ENCODE measurements around the gene NLRP3. TPM values are rescaled to one million over a fixed set of nuclear protein-coding genes. Genes with fewer than 3 reads are reported as not detected.
A peak's percentile ranks its signal among the peaks of the same experiment; 100 is the strongest.

The NLRP3 gene
- total and polyA plus RNA-seq, 9 of the 15 experiments (the other 6 are each of a cell fraction or from before 2014, with no cell fraction given), result not detected

DNA sequence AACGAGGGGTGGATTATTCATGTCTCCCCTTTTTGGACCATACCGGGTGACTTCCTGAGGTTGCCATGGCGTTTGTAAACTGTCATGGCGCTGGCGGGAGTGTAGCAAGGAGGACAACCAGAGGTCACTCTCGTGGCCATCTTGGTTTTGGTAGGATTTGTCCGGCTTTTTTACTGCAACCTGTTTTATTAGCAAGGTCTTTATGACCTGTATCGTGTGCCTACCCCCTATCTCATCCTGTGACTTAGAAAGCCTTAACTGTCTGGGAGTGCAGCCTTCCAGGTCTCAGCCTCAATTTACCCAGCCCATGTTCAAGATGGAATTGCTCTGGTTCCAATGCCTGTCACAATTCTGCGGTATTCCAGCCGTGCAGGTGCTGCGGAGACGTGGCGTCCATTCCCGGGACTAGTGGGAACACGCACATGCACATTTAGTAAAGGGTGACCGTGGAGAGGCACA is 44.1 kb upstream of the NLRP3 start (continued):
- TF ChIP-seq, protein P1, sequence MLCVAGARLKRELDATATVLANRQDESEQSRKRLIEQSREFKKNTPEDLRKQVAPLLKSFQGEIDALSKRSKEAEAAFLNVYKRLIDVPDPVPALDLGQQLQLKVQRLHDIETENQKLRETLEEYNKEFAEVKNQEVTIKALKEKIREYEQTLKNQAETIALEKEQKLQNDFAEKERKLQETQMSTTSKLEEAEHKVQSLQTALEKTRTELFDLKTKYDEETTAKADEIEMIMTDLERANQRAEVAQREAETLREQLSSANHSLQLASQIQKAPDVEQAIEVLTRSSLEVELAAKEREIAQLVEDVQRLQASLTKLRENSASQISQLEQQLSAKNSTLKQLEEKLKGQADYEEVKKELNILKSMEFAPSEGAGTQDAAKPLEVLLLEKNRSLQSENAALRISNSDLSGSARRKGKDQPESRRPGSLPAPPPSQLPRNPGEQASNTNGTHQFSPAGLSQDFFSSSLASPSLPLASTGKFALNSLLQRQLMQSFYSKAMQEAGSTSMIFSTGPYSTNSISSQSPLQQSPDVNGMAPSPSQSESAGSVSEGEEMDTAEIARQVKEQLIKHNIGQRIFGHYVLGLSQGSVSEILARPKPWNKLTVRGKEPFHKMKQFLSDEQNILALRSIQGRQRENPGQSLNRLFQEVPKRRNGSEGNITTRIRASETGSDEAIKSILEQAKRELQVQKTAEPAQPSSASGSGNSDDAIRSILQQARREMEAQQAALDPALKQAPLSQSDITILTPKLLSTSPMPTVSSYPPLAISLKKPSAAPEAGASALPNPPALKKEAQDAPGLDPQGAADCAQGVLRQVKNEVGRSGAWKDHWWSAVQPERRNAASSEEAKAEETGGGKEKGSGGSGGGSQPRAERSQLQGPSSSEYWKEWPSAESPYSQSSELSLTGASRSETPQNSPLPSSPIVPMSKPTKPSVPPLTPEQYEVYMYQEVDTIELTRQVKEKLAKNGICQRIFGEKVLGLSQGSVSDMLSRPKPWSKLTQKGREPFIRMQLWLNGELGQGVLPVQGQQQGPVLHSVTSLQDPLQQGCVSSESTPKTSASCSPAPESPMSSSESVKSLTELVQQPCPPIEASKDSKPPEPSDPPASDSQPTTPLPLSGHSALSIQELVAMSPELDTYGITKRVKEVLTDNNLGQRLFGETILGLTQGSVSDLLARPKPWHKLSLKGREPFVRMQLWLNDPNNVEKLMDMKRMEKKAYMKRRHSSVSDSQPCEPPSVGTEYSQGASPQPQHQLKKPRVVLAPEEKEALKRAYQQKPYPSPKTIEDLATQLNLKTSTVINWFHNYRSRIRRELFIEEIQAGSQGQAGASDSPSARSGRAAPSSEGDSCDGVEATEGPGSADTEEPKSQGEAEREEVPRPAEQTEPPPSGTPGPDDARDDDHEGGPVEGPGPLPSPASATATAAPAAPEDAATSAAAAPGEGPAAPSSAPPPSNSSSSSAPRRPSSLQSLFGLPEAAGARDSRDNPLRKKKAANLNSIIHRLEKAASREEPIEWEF (CRISPR knock-in tag; IDR thresholded peaks at IDR 0.05), result no peak
- peak; percentile 81 for TF ChIP-seq ESRRA (IDR thresholded peaks at IDR 0.05; ENCODE audit: borderline replicate concordance, low read depth)
- TF ChIP-seq ZNF23 (CRISPR knock-in tag; IDR thresholded peaks at IDR 0.05), result no peak
- TF ChIP-seq DACH1 (IDR thresholded peaks at IDR 0.05; ENCODE audit: partially characterized antibody), result no peak
- TF ChIP-seq ZBTB8A (IDR thresholded peaks at IDR 0.05; ENCODE audit: partially characterized antibody), result no peak
- TF ChIP-seq, protein P2, sequence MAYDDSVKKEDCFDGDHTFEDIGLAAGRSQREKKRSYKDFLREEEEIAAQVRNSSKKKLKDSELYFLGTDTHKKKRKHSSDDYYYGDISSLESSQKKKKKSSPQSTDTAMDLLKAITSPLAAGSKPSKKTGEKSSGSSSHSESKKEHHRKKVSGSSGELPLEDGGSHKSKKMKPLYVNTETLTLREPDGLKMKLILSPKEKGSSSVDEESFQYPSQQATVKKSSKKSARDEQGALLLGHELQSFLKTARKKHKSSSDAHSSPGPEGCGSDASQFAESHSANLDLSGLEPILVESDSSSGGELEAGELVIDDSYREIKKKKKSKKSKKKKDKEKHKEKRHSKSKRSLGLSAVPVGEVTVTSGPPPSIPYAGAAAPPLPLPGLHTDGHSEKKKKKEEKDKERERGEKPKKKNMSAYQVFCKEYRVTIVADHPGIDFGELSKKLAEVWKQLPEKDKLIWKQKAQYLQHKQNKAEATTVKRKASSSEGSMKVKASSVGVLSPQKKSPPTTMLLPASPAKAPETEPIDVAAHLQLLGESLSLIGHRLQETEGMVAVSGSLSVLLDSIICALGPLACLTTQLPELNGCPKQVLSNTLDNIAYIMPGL (CRISPR knock-in tag; IDR thresholded peaks at IDR 0.05), result no peak
- TF ChIP-seq, protein P3, sequence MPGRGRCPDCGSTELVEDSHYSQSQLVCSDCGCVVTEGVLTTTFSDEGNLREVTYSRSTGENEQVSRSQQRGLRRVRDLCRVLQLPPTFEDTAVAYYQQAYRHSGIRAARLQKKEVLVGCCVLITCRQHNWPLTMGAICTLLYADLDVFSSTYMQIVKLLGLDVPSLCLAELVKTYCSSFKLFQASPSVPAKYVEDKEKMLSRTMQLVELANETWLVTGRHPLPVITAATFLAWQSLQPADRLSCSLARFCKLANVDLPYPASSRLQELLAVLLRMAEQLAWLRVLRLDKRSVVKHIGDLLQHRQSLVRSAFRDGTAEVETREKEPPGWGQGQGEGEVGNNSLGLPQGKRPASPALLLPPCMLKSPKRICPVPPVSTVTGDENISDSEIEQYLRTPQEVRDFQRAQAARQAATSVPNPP (IDR thresholded peaks at IDR 0.05; ENCODE audit: borderline replicate concordance, insufficient read depth, insufficient read length), result no peak
- no peak for TF ChIP-seq PRMT5 (CRISPR knock-in tag; IDR thresholded peaks at IDR 0.05)
- no peak for TF ChIP-seq ZNF197 (CRISPR knock-in tag; IDR thresholded peaks at IDR 0.05; ENCODE audit: low read depth)
- TF ChIP-seq, protein P4, sequence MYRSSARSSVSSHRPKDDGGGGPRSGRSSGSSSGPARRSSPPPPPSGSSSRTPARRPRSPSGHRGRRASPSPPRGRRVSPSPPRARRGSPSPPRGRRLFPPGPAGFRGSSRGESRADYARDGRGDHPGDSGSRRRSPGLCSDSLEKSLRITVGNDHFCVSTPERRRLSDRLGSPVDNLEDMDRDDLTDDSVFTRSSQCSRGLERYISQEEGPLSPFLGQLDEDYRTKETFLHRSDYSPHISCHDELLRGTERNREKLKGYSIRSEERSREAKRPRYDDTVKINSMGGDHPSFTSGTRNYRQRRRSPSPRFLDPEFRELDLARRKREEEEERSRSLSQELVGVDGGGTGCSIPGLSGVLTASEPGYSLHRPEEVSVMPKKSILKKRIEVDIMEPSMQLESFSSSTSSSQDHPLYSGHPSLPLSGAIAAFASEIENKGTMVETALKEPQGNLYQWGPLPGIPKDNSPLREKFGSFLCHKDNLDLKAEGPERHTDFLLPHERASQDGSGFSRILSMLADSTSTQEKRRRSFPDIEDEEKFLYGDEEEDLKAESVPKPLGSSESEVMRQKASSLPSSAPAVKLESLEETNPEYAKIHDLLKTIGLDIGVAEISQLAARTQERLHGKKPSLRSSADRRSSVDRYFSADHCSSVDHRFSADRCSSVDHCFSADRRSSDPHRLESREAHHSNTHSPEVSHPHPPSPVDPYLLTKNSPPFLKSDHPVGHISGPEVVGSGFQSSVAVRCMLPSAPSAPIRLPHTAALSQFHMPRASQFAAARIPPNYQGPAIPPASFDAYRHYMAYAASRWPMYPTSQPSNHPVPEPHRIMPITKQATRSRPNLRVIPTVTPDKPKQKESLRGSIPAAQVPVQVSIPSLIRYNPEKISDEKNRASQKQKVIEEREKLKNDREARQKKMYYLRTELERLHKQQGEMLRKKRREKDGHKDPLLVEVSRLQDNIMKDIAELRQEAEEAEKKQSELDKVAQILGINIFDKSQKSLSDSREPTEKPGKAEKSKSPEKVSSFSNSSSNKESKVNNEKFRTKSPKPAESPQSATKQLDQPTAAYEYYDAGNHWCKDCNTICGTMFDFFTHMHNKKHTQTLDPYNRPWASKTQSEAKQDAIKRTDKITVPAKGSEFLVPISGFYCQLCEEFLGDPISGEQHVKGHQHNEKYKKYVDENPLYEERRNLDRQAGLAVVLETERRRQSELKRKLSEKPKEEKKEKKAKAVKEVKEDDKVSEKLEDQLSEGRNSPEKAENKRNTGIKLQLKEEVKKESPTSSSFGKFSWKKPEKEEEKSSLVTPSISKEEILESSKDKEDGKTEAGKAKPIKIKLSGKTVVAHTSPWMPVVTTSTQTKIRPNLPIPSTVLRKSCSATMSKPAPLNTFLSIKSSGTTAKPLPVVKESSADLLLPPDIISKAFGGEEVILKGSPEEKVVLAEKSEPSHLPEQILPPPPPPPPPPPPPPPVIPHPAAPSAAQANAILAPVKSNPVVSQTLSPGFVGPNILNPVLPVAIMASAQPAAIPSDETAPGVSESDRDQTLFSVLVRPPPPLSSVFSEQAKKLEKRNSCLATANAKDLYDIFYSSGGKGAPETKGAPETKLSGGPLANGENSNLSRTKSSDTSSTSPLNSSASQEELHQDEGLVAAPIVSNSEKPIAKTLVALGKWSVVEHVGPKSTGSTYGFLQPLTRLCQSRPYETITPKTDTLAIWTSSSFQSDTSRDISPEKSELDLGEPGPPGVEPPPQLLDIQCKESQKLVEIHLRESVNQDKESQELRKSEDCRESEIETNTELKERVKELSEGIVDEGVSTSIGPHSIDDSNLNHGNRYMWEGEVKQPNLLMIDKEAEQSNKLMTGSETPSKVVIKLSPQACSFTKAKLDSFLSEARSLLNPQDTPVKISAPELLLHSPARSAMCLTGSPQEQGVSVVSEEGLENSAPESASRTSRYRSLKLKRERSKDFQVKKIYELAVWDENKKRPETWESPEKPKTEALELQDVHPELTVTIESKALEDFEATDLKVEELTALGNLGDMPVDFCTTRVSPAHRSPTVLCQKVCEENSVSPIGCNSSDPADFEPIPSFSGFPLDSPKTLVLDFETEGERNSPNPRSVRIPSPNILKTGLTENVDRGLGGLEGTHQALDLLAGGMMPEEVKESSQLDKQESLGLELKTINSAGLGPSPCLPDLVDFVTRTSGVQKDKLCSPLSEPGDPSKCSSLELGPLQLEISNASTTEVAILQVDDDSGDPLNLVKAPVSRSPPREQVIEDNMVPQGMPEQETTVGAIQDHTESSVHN (IDR thresholded peaks at IDR 0.05; ENCODE audit: borderline replicate concordance in 1 of 2, low read depth in 1 of 2), result no peak

All from K562 (cell line).